ENCODE measurements around the gene SRD5A3. TPM values are rescaled to one million over a fixed set of nuclear protein-coding genes. Genes with fewer than 3 reads are reported as not detected.

SRD5A3 gene
- total RNA-seq, 1 donor from 2014 or later = 74.2 TPM

- peak; percentile 73 for TF ChIP-seq CTCF (IDR thresholded peaks at IDR 0.05; ENCODE audit: unreplicated experiment)
- H3K36me3 Mint-ChIP-seq (ENCODE audit: low read depth, unreplicated experiment) = peaks cover 9% of the 10 kb centered on the region
- no peaks in the 10 kb centered on the region for H3K9me3 Mint-ChIP-seq (ENCODE audit: unreplicated experiment)
- no peak overlapping the region for H3K4me3 Mint-ChIP-seq (ENCODE audit: unreplicated experiment)
- no peak overlapping the region for H3K27ac Mint-ChIP-seq (ENCODE audit: unreplicated experiment)
- DNase-seq (ENCODE audit: low spot score) = peak; percentile 85
- peaks cover 2% of the 10 kb centered on the region for H3K27me3 Mint-ChIP-seq (ENCODE audit: unreplicated experiment)
- peaks cover 57% of the 10 kb centered on the region for H3K4me1 Mint-ChIP-seq (ENCODE audit: unreplicated experiment)
Measured at GRCh38 chr4:55321707-55322264, 24.3 kb upstream of the SRD5A3 start.

GRCh38 chr4:55323375-55323774, 22.7 kb upstream of the SRD5A3 start:
- Mint-ChIP-seq H3K4me1 (ENCODE audit: unreplicated experiment) (peaks cover 53% of the 10 kb centered on the region), H3K36me3 (ENCODE audit: low read depth, unreplicated experiment) (peaks cover 9% of the 10 kb centered on the region), H3K9me3 (ENCODE audit: unreplicated experiment) (no peaks in the 10 kb centered on the region), H3K27ac (ENCODE audit: unreplicated experiment) (no peak overlapping the region), H3K4me3 (ENCODE audit: unreplicated experiment) (no peak overlapping the region), H3K27me3 (ENCODE audit: unreplicated experiment) (peaks cover 2% of the 10 kb centered on the region)
- no peak for DNase-seq (ENCODE audit: low spot score)
- TF ChIP-seq CTCF (IDR thresholded peaks at IDR 0.05; ENCODE audit: unreplicated experiment) = no peak

GRCh38 chr4:55326629-55327028, 19.4 kb upstream of the SRD5A3 start:
- no peaks in the 10 kb centered on the region for H3K9me3 Mint-ChIP-seq (ENCODE audit: unreplicated experiment)
- peaks cover 27% of the 10 kb centered on the region for H3K4me1 Mint-ChIP-seq (ENCODE audit: unreplicated experiment)
- H3K4me3 Mint-ChIP-seq (ENCODE audit: unreplicated experiment) = no peak overlapping the region
- DNase-seq (ENCODE audit: low spot score) = no peak
- H3K27ac Mint-ChIP-seq (ENCODE audit: unreplicated experiment) = no peak overlapping the region
- no peak for TF ChIP-seq CTCF (IDR thresholded peaks at IDR 0.05; ENCODE audit: unreplicated experiment)
- peaks cover 20% of the 10 kb centered on the region for H3K36me3 Mint-ChIP-seq (ENCODE audit: low read depth, unreplicated experiment)
- H3K27me3 Mint-ChIP-seq (ENCODE audit: unreplicated experiment) = peaks cover 4% of the 10 kb centered on the region

- Mint-ChIP-seq H3K4me1 (ENCODE audit: unreplicated experiment) (peaks cover 11% of the 10 kb centered on the region), H3K36me3 (ENCODE audit: low read depth, unreplicated experiment) (peaks cover 16% of the 10 kb centered on the region), H3K4me3 (ENCODE audit: unreplicated experiment) (no peak overlapping the region), H3K27me3 (ENCODE audit: unreplicated experiment) (peaks cover 4% of the 10 kb centered on the region), H3K27ac (ENCODE audit: unreplicated experiment) (no peak overlapping the region), H3K9me3 (ENCODE audit: unreplicated experiment) (no peaks in the 10 kb centered on the region)
- no peak for TF ChIP-seq CTCF (IDR thresholded peaks at IDR 0.05; ENCODE audit: unreplicated experiment)
- no peak for DNase-seq (ENCODE audit: low spot score)
Measured at GRCh38 chr4:55329012-55329411, 17.0 kb upstream of the SRD5A3 start.

GRCh38 chr4:55330241-55330640, 15.8 kb upstream of the SRD5A3 start:
- H3K27me3 Mint-ChIP-seq (ENCODE audit: unreplicated experiment) = peaks cover 2% of the 10 kb centered on the region
- H3K4me3 Mint-ChIP-seq (ENCODE audit: unreplicated experiment) = peak overlapping the region; percentile 47
- DNase-seq (ENCODE audit: low spot score) = no peak
- peaks cover 11% of the 10 kb centered on the region for H3K4me1 Mint-ChIP-seq (ENCODE audit: unreplicated experiment)
- no peaks in the 10 kb centered on the region for H3K9me3 Mint-ChIP-seq (ENCODE audit: unreplicated experiment)
- no peak overlapping the region for H3K27ac Mint-ChIP-seq (ENCODE audit: unreplicated experiment)
- TF ChIP-seq CTCF (IDR thresholded peaks at IDR 0.05; ENCODE audit: unreplicated experiment) = no peak
- H3K36me3 Mint-ChIP-seq (ENCODE audit: low read depth, unreplicated experiment) = peaks cover 11% of the 10 kb centered on the region

Data from endothelial cell (in vitro differentiated cells).